Transverse colon (tissue), 4 donors: ENCODE data around the gene C9orf78. TPM values are rescaled to one million over a fixed set of nuclear protein-coding genes. Genes with fewer than 3 reads are reported as not detected.
A peak's percentile ranks its signal among the peaks of the same experiment; 100 is the strongest.

Source experiments
- DNase-seq: peaks from one replicate; pipeline ENCODE4 v3.0.0-alpha.2; 2019
- H3K27ac ChIP-seq, 4 donors: fragments of 200-600 bp; sonication (generic); 2 replicates each; pipeline ENCODE4 v1.5.1; 2016 to 2018; ENCODE audit warnings: inconsistent platforms in 4 of 4
- H3K27me3 ChIP-seq: fragments of 200-600 bp; sonication (generic); 2 replicates; pipeline ENCODE4 v1.5.1; 2017; ENCODE audit warnings: inconsistent platforms
- H3K36me3 ChIP-seq, 4 donors: fragments of 200-600 bp; sonication (generic); 2 replicates each; pipeline ENCODE4 v1.5.1; 2017 to 2019; ENCODE audit warnings: inconsistent platforms in 4 of 4
- H3K4me1 ChIP-seq, 4 donors: fragments of 200-600 bp; sonication (generic); 2 replicates each; pipeline ENCODE4 v1.5.1; 2017 to 2020; ENCODE audit warnings: inconsistent platforms in 4 of 4
- H3K4me3 ChIP-seq, 4 donors: fragments of 200-600 bp; sonication (generic); 1 replicate in 1 of 4; 2 replicates in 3 of 4; pipeline versions ENCODE4 v1.5.1 to v1.6.1; 2017 to 2019; ENCODE audit warnings: inconsistent platforms in 4 of 4
- H3K9me3 ChIP-seq, 2 donors: fragments of 200-600 bp; sonication (generic); 2 replicates each; pipeline ENCODE4 v1.5.1; 2017 to 2019; ENCODE audit warnings: inconsistent platforms in 2 of 2
- EP300 ChIP-seq: sonication (generic); formaldehyde crosslinking; IDR thresholded peaks from one replicate; pipeline ENCODE4 v1.6.1; 2017; ENCODE audit warnings: antibody characterized with exemption, low read depth
- POLR2A ChIP-seq: fragments of 450-650 bp; IDR thresholded peaks from one replicate; pipeline ENCODE4 v1.6.1; 2016; ENCODE audit warnings: antibody characterized with exemption, mild to moderate bottlenecking, moderate library complexity
- POLR2AphosphoS5 ChIP-seq, 3 donors: sonication (generic); formaldehyde crosslinking; IDR thresholded peaks; one replicate each; pipeline ENCODE4 v1.6.1; 2016; ENCODE audit warnings: antibody characterized with exemption in 3 of 3
- WGBS, 2 donors: methylation state at CpG; one replicate each; pipeline ENCODE4 v1.1.5; 2018; ENCODE audit warnings: low coverage in 1 of 2; 5-methylcytosine and 5-hydroxymethylcytosine counted together
- in situ Hi-C, 4 donors: fragments of 200-750 bp; cut with MboI; loops; one replicate each; pipeline versions ENCODE4 v1.15.0 to v1.15.1; 2017; ENCODE audit warnings: low sequenced_read_pairs in 3 of 4, low pct_ligation_motif_present in 1 of 4, low pct_unique_long_range_greater_than_20kb in 1 of 4
- intact Hi-C: fragments of 100-400 bp; cut with DNase I; formaldehyde crosslinking; loops from one replicate; pipeline ENCODE4 v1.15.1; 2023; ENCODE audit warnings: low total_unique reads
- total RNA-seq, 4 donors: library from RNA; depleted of rRNA; stranded (reverse); fragments of >200 nt; gene quantifications; one replicate each; pipeline ENCODE4 v1.1.0, GENCODE V29; 2016
- TF ChIP-seq, protein P1 (sequence below), 5 experiments: fragments of 200-600 bp in 3 of 5; fragments of 450-650 bp in 2 of 5; sonication (generic) in 3 of 5; IDR thresholded peaks; 1 replicate in 2 of 5; 2 replicates in 3 of 5; pipeline ENCODE4 v1.5.1; 2016 to 2017; ENCODE audit warnings: antibody characterized with exemption in 5 of 5, inconsistent platforms in 3 of 5, mild to moderate bottlenecking in 2 of 5, moderate library complexity in 1 of 5

Gene C9orf78
- total RNA-seq, 4 donors from 2014 or later, result 43.6 to 263 (median 47.7) TPM

DNA sequence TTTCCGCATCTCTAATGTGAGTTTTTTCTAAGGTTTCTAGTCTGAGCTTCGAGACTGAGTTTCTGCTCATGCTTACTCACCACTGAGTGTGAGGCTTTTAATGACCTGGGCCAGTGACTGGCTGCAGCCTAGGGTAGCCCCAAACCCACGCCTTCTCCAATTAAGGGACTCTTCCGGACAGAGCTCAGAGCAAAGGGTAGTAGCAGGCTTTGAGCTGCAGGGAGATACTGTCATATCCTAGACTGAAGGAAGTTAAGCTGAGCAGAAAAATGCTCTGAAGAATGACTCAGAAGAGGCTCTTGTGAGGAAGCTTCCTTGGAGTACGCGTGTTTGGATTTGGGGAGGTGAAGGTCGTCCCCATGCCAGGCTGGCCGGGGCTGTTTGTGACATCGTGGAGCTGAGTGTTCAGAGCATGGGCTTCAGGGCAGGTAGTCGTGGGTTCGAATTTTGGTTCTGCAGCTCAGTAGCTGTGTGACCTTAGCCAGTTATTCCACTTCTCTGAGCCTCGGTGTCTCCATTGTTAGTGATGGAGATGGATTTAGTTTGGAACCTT lies 3.7 kb upstream of the C9orf78 start:
- WGBS, 2 donors, result 58 to 91% methylated on average over 4 to 12 of the region's 12 CpGs

DNA sequence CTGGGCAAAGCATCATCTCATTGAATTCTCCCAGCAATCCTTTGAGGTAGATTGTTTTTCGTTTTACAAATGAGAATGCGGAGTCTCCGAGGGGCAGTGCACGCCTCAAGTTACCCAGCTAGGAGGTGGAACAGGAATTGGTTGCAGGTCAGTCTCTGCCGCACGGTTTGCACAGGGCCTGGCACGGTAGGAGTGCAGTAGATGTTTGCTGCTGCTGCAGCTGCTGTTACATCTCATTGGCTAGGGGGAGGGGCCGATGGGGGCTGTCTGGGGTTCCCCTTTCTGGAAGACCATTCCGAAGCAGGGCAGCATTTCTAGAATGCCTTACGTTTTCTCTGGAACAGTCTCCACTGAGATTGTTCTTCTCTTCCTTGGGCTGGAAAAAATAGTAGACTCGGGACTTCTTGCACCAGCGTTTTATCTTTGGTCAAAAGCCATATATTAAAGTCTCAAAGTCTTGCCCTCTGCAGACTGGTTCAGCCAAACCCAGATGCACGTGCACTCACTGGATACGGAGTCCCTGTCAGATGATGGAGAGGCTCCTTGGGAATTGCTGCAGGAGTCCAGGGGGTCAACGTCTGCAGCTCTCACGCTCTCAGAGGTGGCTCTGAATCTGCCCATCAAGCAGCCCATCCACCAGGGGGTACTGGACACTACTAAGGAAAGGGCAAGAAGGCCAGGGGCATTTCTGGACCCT lies 1.4 kb upstream of the C9orf78 start:
- Histone ChIP-seq H3K27me3 (no peaks in the 10 kb centered on the region), H3K9me3 (no peaks in the 10 kb centered on the region), H3K27ac (peak overlapping the region; percentile 88 to 98 (median 96)), H3K36me3 (peaks cover 0 to 12% (median 5%) of the 10 kb centered on the region in 4 donors), H3K4me3 (peak overlapping the region; percentile 85 to 100 (median 92)), H3K4me1 (peaks cover 0 to 39% (median 22%) of the 10 kb centered on the region in 4 donors)
- no peak for TF ChIP-seq POLR2AphosphoS5 (IDR thresholded peaks at IDR 0.05)
- TF ChIP-seq POLR2A, result no peak
- TF ChIP-seq, protein P1, sequence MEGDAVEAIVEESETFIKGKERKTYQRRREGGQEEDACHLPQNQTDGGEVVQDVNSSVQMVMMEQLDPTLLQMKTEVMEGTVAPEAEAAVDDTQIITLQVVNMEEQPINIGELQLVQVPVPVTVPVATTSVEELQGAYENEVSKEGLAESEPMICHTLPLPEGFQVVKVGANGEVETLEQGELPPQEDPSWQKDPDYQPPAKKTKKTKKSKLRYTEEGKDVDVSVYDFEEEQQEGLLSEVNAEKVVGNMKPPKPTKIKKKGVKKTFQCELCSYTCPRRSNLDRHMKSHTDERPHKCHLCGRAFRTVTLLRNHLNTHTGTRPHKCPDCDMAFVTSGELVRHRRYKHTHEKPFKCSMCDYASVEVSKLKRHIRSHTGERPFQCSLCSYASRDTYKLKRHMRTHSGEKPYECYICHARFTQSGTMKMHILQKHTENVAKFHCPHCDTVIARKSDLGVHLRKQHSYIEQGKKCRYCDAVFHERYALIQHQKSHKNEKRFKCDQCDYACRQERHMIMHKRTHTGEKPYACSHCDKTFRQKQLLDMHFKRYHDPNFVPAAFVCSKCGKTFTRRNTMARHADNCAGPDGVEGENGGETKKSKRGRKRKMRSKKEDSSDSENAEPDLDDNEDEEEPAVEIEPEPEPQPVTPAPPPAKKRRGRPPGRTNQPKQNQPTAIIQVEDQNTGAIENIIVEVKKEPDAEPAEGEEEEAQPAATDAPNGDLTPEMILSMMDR (IDR thresholded peaks at IDR 0.05), result no peak
- no peak for TF ChIP-seq EP300
- in situ Hi-C loops (no loop called here), intact Hi-C loops (no loop called here)
- 0 to 42% methylated on average over 1 to 16 of the region's 16 CpGs for WGBS, 2 donors
- peak; percentile 26 for DNase-seq

More for the DNA sequence above, 3.7 kb upstream of the C9orf78 start:
- no peaks in the 10 kb centered on the region for H3K9me3 ChIP-seq
- H3K27ac ChIP-seq, result no peak overlapping the region
- no peaks in the 10 kb centered on the region for H3K36me3 ChIP-seq
- DNase-seq, result no peak
- peaks cover 0 to 32% (median 20%) of the 10 kb centered on the region in 4 donors for H3K4me1 ChIP-seq
- H3K4me3 ChIP-seq, result no peak overlapping the region
- in situ Hi-C loops, result no loop called here
- intact Hi-C loops, result no loop called here
- H3K27me3 ChIP-seq, result no peaks in the 10 kb centered on the region
- TF ChIP-seq POLR2AphosphoS5 (IDR thresholded peaks at IDR 0.05) (no peak), EP300 (no peak), POLR2A (no peak)
- TF ChIP-seq, protein P1 (IDR thresholded peaks at IDR 0.05), result no peak

DNA sequence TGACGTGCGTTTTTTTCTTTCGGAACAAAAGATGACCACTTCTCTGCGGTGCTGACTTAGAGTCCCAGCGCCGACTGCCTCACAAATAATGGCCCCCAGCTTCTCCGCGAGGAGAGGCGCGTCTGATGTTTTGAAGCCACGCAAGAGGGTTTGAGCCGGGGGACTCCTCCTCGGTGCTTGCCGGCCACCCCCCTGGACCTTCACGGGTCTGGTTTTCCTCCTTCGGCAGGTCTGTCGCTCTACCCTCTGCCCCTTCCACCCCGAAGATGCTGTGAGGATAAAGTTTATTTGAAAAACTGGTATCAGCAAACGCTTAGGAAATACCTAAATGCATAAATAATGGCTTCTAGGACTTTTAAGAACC lies 767 bp upstream of the C9orf78 start:
- WGBS, 2 donors, result 0 to 1% methylated on average over 1 to 19 of the region's 19 CpGs
- intact Hi-C loops, result no loop called here
- Histone ChIP-seq H3K36me3 (peaks cover 0 to 18% (median 8%) of the 10 kb centered on the region in 4 donors), H3K4me3 (peak overlapping the region; percentile 85 to 100 (median 92)), H3K27ac (peak overlapping the region; percentile 88 to 98 (median 96)), H3K4me1 (peaks cover 0 to 39% (median 22%) of the 10 kb centered on the region in 4 donors), H3K9me3 (no peaks in the 10 kb centered on the region), H3K27me3 (no peaks in the 10 kb centered on the region)
- in situ Hi-C loops, result no loop called here
- TF ChIP-seq, protein P1 (IDR thresholded peaks at IDR 0.05), result no peak
- TF ChIP-seq POLR2A, result no peak
- TF ChIP-seq POLR2AphosphoS5 (IDR thresholded peaks at IDR 0.05), result no peak
- TF ChIP-seq EP300, result no peak
- DNase-seq, result no peak

DNA sequence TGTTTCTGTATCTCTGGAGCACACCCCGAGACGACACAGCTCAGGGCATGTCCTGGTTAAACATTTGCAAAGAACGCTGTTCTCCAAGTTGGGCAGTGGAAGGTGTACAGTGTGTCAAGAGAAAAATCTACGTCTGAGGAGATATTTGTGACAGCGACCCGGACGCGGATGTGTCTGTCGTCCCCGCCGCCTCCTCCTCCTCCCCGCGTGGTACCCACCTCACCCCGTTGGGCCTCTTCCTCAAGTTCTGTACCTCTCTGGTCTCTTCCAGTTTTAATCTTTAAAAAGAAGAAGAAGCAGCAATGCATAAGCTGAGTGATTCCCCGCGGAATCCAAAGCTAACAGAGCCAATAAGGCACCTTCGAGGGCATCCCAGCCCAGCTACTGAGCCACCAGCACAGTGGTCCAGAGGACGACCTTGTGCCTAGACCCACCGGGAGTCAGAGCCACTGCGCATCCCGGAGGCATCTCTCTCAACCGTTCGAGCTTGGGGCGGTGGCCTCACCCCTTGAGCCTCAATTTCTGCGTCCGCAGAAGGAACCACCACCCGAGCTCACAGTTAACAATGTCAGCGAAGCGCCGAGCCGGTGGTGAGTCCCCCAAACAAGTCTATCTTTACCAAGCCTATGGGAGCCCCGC lies 467 bp downstream of the C9orf78 start:
- intact Hi-C loops, result no loop called here
- TF ChIP-seq POLR2A, result no peak
- TF ChIP-seq, protein P1 (IDR thresholded peaks at IDR 0.05), result no peak
- no peak for TF ChIP-seq EP300
- TF ChIP-seq POLR2AphosphoS5 (IDR thresholded peaks at IDR 0.05), result no peak
- in situ Hi-C loops, result no loop called here
- Histone ChIP-seq H3K4me1 (peaks cover 0 to 39% (median 22%) of the 10 kb centered on the region in 4 donors), H3K36me3 (peaks cover 0 to 29% (median 12%) of the 10 kb centered on the region in 4 donors), H3K27ac (peak overlapping the region; percentile 88 to 98 (median 96)), H3K27me3 (no peaks in the 10 kb centered on the region), H3K4me3 (peak overlapping the region; percentile 85 to 100 (median 94)), H3K9me3 (no peaks in the 10 kb centered on the region)
- 1% methylated on average over 27 of the region's 32 CpGs; no CpG with 5 or more reads in 1 of the 2 donors for WGBS, 2 donors
- DNase-seq, result peak; percentile 26
